ENCODE data around the gene PHB1.

The PHB1 gene

GRCh38 chr17:49361129-49361901, 53.4 kb downstream of the PHB1 start:
- H3K9me3 ChIP-seq (ENCODE audit: control insufficient read depth, low read length) = no peaks in the 10 kb centered on the region
- peaks cover 17% of the 10 kb centered on the region for H3K4me1 ChIP-seq
- H3K79me2 ChIP-seq = peaks cover 42% of the 10 kb centered on the region
- H3K9ac ChIP-seq = peak overlapping the region; percentile 41
- peak overlapping the region; percentile 52 for H3K27ac ChIP-seq
- H3K36me3 ChIP-seq (ENCODE audit: control insufficient read depth, insufficient read depth, low read length) = no peaks in the 10 kb centered on the region
- no peaks in the 10 kb centered on the region for H3K27me3 ChIP-seq (ENCODE audit: control insufficient read depth, insufficient read depth, low read length)
- peak overlapping the region; percentile 77 for H2AFZ ChIP-seq
- H3K4me3 ChIP-seq (ENCODE audit: low read depth, low read length) = peak overlapping the region; percentile 79
- H3K4me2 ChIP-seq (ENCODE audit: low read length) = peak overlapping the region; percentile 82
- no peak for TF ChIP-seq CTCF (IDR thresholded peaks at IDR 0.05)

DNA sequence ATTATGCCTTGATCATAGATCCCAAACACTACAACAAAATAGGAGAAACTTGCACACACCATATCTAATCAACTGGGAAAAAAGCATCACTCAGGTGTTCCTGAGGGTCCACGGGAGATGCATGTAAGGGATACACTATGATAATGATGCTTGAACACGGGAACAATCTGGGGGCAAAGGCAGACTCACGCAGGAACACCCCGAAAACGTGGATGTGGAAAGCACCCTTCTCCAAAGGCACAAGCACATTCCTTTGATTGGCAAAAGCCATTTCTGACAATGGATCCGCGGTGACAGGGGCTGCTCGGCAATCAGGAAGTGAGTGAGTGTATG, 53.9 kb downstream of the PHB1 start:
- Histone ChIP-seq H3K79me2 (peaks cover 46% of the 10 kb centered on the region), H3K4me2 (ENCODE audit: low read length) (peak overlapping the region; percentile 82), H3K9ac (no peak overlapping the region), H3K27ac (no peak overlapping the region), H3K36me3 (ENCODE audit: control insufficient read depth, insufficient read depth, low read length) (no peaks in the 10 kb centered on the region), H3K9me3 (ENCODE audit: control insufficient read depth, low read length) (no peaks in the 10 kb centered on the region), H3K4me3 (ENCODE audit: low read depth, low read length) (peak overlapping the region; percentile 79), H2AFZ (peak overlapping the region; percentile 77), H3K4me1 (peaks cover 17% of the 10 kb centered on the region), H3K27me3 (ENCODE audit: control insufficient read depth, insufficient read depth, low read length) (no peaks in the 10 kb centered on the region)
- TF ChIP-seq CTCF (IDR thresholded peaks at IDR 0.05) = no peak

GRCh38 chr17:49359990-49360795, 54.5 kb downstream of the PHB1 start:
- no peak overlapping the region for H3K27ac ChIP-seq
- H3K4me3 ChIP-seq (ENCODE audit: low read depth, low read length) = peak overlapping the region; percentile 79

GRCh38 chr17:49358641-49359247, 55.9 kb downstream of the PHB1 start:
- H3K9ac ChIP-seq = no peak overlapping the region
- peaks cover 17% of the 10 kb centered on the region for H3K4me1 ChIP-seq
- H3K27ac ChIP-seq = no peak overlapping the region
- no peaks in the 10 kb centered on the region for H3K27me3 ChIP-seq (ENCODE audit: control insufficient read depth, insufficient read depth, low read length)
- peaks cover 64% of the 10 kb centered on the region for H3K79me2 ChIP-seq
- H2AFZ ChIP-seq = no peak overlapping the region
- TF ChIP-seq CTCF (IDR thresholded peaks at IDR 0.05) = no peak
- H3K9me3 ChIP-seq (ENCODE audit: control insufficient read depth, low read length) = no peaks in the 10 kb centered on the region
- H3K4me3 ChIP-seq (ENCODE audit: low read depth, low read length) = no peak overlapping the region
- H3K36me3 ChIP-seq (ENCODE audit: control insufficient read depth, insufficient read depth, low read length) = no peaks in the 10 kb centered on the region
- H3K4me2 ChIP-seq (ENCODE audit: low read length) = no peak overlapping the region

More at GRCh38 chr17:49359990-49360795, 54.5 kb downstream of the PHB1 start:
- Histone ChIP-seq H3K79me2 (peaks cover 52% of the 10 kb centered on the region), H2AFZ (no peak overlapping the region), H3K9me3 (ENCODE audit: control insufficient read depth, low read length) (no peaks in the 10 kb centered on the region), H3K9ac (no peak overlapping the region), H3K27me3 (ENCODE audit: control insufficient read depth, insufficient read depth, low read length) (no peaks in the 10 kb centered on the region), H3K36me3 (ENCODE audit: control insufficient read depth, insufficient read depth, low read length) (no peaks in the 10 kb centered on the region), H3K4me2 (ENCODE audit: low read length) (peak overlapping the region; percentile 82), H3K4me1 (peaks cover 17% of the 10 kb centered on the region)
- TF ChIP-seq CTCF (IDR thresholded peaks at IDR 0.05) = no peak

Data from parathyroid adenoma (tissue), 2 donors.